Heart left ventricle (tissue), 13 donors: ENCODE data around the gene RANBP17.

Experiments
- CTCF ChIP-seq, 12 donors: fragments of 200-600 bp; sonication (generic) in 4 of 12; IDR thresholded peaks; one replicate each; pipeline versions ENCODE4 v1.5.0 to v1.8.0; 2018 to 2022; ENCODE audit warnings: antibody characterized with exemption in 12 of 12, mild to moderate bottlenecking in 5 of 12
- POLR2A ChIP-seq, 2 donors: fragments of 450-650 bp; IDR thresholded peaks; one replicate each; pipeline ENCODE4 v1.6.1; 2017; ENCODE audit warnings: antibody characterized with exemption in 2 of 2, mild to moderate bottlenecking in 2 of 2, moderate library complexity in 2 of 2
- donor health status: ischemic (EF 13 %, LVEDD 7.1; RV severe dilation, severe dysfunction).
- donor health status: DM: no; HTN: yes; CAD: no.
- donor health status: DM: no; HTN: no; CAD: no.
- donor health status: ischemic (EF 25% LVEDD 6.9; RV normal size, moderate dysfunction).
- donor health status: ischemic (EF 25% LVEDD 5.7; RV mildly dilated, moderate dysfunction).
- donor health status: ischemic (EF 35%, LVEDD 5.7; RV mildly dilated, moderate dysfunction).
- donor health status: nonischemic (EF 11% LVEDD 7.7; RV severe dilation, severe dysfunction).
- donor health status: DM: yes; HTN: yes; CAD: no.
- donor health status: PGD.
- donor health status: ischemic (EF 29% LVEDD 5.4; RV normal size, mild dysfunction).
- donor health status: nonischemic (EF 23%, LVEDD 6.1; RV moderate dilation, normal function).

GRCh38 chr5:171261904-171262303, 400.1 kb downstream of the RANBP17 start:
- no peak for TF ChIP-seq CTCF (IDR thresholded peaks at IDR 0.05)
- no peak for TF ChIP-seq POLR2A (IDR thresholded peaks at IDR 0.05)
